ENCODE results near the gene MBTPS1.

MBTPS1 gene

DNA sequence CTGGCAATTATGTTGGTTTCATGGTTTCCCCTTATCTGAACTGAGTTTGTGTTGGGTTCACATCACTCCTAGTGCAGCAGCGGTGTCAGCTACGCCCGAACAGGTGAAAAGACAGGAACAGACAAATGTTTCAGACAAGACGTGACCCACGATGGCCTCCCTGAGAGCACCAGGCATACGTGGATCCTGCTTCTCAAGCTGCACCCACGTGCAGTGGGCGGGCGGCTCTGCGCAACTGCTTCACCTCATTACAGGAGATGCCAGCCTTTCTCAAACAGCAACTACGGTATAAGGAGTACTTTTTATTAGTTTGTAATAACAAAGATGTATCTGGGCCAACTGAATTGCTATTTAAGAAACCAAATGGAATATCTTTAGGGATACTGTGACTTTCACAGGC is 41.4 kb downstream of the MBTPS1 start:
- TF ChIP-seq, protein P1, sequence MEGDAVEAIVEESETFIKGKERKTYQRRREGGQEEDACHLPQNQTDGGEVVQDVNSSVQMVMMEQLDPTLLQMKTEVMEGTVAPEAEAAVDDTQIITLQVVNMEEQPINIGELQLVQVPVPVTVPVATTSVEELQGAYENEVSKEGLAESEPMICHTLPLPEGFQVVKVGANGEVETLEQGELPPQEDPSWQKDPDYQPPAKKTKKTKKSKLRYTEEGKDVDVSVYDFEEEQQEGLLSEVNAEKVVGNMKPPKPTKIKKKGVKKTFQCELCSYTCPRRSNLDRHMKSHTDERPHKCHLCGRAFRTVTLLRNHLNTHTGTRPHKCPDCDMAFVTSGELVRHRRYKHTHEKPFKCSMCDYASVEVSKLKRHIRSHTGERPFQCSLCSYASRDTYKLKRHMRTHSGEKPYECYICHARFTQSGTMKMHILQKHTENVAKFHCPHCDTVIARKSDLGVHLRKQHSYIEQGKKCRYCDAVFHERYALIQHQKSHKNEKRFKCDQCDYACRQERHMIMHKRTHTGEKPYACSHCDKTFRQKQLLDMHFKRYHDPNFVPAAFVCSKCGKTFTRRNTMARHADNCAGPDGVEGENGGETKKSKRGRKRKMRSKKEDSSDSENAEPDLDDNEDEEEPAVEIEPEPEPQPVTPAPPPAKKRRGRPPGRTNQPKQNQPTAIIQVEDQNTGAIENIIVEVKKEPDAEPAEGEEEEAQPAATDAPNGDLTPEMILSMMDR (IDR thresholded peaks at IDR 0.05), result no peak

GRCh38 chr16:84074721-84075120 is 42.0 kb downstream of the MBTPS1 start:
- Mint-ChIP-seq H3K27ac (peak overlapping the region; percentile 42), H3K27me3 (ENCODE audit: low read depth, poor library complexity) (no peaks in the 10 kb centered on the region), H3K9me3 (peaks cover 6% of the 10 kb centered on the region), H3K4me3 (no peak overlapping the region), H3K4me1 (no peaks in the 10 kb centered on the region), H3K36me3 (ENCODE audit: low read depth) (peaks cover 75% of the 10 kb centered on the region)
- TF ChIP-seq, protein P1 (IDR thresholded peaks at IDR 0.05), result no peak
- no peak for DNase-seq

More for the DNA sequence above, 41.4 kb downstream of the MBTPS1 start:
- H3K36me3 Mint-ChIP-seq (ENCODE audit: low read depth), result peaks cover 80% of the 10 kb centered on the region
- no peaks in the 10 kb centered on the region for H3K4me1 Mint-ChIP-seq
- H3K27me3 Mint-ChIP-seq (ENCODE audit: low read depth, poor library complexity), result no peaks in the 10 kb centered on the region
- H3K4me3 Mint-ChIP-seq, result no peak overlapping the region
- H3K9me3 Mint-ChIP-seq, result peaks cover 6% of the 10 kb centered on the region
- H3K27ac Mint-ChIP-seq, result no peak overlapping the region
- no peak for DNase-seq

DNA sequence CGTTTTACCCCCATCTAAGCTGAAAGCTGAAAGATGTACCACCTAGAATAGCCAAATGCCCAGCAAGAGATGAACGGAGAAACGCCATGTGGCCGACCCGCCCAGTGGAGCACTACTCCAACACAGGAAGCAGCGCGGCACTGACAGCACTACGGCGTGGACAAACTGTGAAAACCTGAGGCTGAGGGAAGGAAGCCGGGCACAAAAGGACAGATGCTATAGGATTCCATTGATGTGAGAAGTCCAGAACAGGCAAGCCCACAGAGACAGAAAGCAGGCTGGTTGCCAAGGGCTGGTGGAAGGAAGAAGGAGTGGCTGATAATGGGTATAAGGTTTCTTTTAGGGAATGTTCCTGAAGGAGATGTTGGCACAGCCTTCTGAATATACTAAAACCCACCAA is 44.7 kb downstream of the MBTPS1 start:
- DNase-seq, result no peak
- Mint-ChIP-seq H3K36me3 (ENCODE audit: low read depth) (peaks cover 69% of the 10 kb centered on the region), H3K9me3 (no peaks in the 10 kb centered on the region), H3K4me1 (no peaks in the 10 kb centered on the region), H3K27me3 (ENCODE audit: low read depth, poor library complexity) (no peaks in the 10 kb centered on the region), H3K27ac (no peak overlapping the region), H3K4me3 (no peak overlapping the region)
- TF ChIP-seq, protein P1 (IDR thresholded peaks at IDR 0.05), result no peak

DNA sequence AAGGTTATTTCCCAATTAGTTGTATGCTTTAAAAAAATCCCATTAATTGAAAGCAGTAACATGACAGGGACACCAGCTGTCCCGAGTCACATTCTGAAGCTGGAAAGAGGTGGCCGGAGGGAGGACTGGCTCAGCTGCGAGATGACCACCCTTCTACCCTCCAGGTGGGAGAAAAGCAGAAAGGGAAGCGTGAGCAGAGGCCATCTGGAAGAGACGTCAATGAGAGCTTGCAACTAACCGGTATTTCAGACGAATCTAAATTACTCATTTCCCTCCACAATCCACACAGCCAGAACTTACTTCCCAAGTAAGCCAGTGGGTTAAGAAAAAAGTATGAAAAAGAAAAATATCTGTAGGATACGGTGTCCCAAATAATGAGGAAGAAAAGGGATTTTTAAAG is 45.6 kb downstream of the MBTPS1 start:
- TF ChIP-seq, protein P1 (IDR thresholded peaks at IDR 0.05), result no peak

DNA sequence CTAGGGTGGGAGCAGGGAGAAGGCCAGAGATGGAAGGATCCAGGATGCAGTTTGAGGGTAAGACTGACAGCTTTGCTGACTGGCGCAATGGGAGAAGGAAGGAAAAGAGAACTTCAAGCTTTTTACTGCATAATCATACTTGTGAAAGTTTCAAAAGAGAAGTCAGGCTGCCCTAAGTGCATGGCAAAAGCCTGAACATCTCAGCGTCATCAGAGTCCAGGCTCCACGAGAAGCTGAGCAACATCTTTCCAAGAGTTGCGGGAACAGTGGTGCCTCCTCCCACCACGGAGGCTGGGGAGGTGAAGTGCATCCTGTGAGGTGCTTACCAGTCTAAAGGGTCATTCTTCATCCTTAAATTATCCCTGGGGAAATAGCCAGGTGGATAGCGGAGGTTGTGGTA is 47.2 kb downstream of the MBTPS1 start:
- Mint-ChIP-seq H3K4me3 (no peak overlapping the region), H3K36me3 (ENCODE audit: low read depth) (peaks cover 48% of the 10 kb centered on the region), H3K27me3 (ENCODE audit: low read depth, poor library complexity) (no peaks in the 10 kb centered on the region), H3K9me3 (no peaks in the 10 kb centered on the region), H3K27ac (no peak overlapping the region), H3K4me1 (no peaks in the 10 kb centered on the region)
- TF ChIP-seq, protein P1 (IDR thresholded peaks at IDR 0.05), result no peak
- no peak for DNase-seq

More for the DNA sequence above, 45.6 kb downstream of the MBTPS1 start:
- Mint-ChIP-seq H3K9me3 (no peaks in the 10 kb centered on the region), H3K4me3 (no peak overlapping the region), H3K4me1 (no peaks in the 10 kb centered on the region), H3K27me3 (ENCODE audit: low read depth, poor library complexity) (no peaks in the 10 kb centered on the region), H3K36me3 (ENCODE audit: low read depth) (peaks cover 60% of the 10 kb centered on the region), H3K27ac (no peak overlapping the region)
- no peak for DNase-seq

DNA sequence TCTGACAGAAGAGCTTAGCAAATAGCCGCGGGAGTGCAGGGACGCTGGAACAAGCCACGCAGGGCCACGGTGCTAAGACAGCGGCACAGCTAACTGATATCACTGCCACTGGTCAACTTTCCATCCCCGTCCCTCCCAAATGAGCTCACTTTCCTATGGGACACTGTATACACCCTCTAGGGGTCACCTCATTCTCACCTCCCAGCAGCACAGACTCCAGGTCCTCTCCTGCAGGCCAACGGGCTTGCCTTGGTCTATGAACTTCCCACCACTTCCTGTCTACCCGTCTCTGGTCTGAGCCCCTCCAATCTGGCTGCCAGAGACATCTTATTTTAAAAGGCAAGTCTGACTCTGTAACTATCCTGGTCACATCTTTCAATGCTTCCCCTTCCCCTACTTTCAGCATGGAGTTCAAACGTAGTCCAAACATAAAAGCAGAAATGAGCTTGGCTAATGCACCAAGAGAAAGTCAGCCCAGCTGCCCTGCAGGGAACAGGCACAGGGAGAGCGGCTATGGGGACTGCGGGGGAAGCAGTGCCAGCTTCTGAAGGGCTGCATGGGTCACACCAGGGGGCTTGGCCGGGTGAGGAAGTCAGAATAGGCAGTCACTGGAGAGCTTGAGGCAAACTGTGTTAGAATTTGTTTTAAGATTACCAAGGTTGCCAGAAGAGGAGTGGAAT is 47.8 kb downstream of the MBTPS1 start:
- TF ChIP-seq, protein P1 (IDR thresholded peaks at IDR 0.05), result no peak

More for the DNA sequence above, 47.8 kb downstream of the MBTPS1 start:
- Mint-ChIP-seq H3K27ac (no peak overlapping the region), H3K9me3 (no peaks in the 10 kb centered on the region), H3K4me3 (no peak overlapping the region), H3K4me1 (no peaks in the 10 kb centered on the region), H3K36me3 (ENCODE audit: low read depth) (peaks cover 43% of the 10 kb centered on the region), H3K27me3 (ENCODE audit: low read depth, poor library complexity) (no peaks in the 10 kb centered on the region)
- no peak for DNase-seq
